ENCODE results near the gene DPYSL3.

Gene DPYSL3

DNA sequence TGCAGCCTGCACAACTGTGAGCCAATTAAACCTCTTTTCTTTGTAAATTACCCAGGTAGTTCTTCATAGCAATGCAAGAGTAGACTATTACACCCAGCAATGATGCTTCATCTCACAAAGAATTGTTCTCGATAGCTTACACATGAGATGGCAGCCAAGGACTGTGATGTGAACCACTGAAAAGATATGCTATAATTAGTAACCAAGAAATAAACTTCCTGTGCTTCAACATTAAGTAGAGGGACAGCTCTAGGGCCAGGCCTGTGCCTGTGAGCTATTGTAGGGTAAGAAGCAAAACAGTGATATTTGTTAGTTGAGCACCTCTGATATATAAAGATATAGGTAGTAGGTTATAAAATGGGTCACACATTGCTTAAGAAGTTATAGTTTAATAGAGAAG is 41.8 kb upstream of the DPYSL3 start:
- no peak for TF ChIP-seq CTCF (IDR thresholded peaks at IDR 0.05; ENCODE audit: low read depth, low read length)
- no peak for DNase-seq (ENCODE audit: extremely low read depth, low read depth)

DNA sequence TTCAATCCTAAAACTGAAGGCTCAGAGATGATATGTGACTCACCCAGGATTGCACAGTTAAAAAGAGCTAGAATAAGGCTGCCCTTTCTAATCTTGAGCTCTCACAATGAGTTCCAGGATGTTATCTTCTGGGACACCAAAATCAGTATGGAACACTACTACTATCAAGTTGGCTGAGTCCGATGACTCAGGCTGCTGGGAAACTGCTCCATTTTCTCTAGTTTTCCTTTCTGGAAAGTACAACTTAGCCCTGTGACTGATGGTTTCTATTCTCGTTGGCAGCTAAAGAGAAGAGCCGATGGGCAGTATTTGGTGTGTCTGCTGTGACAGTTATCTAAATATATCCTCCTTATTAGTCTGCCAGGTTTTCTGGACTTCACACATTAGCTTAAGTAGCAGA is 37.9 kb upstream of the DPYSL3 start:
- no peak for DNase-seq (ENCODE audit: extremely low read depth, low read depth)
- no peak for TF ChIP-seq CTCF (IDR thresholded peaks at IDR 0.05; ENCODE audit: low read depth, low read length)

DNA sequence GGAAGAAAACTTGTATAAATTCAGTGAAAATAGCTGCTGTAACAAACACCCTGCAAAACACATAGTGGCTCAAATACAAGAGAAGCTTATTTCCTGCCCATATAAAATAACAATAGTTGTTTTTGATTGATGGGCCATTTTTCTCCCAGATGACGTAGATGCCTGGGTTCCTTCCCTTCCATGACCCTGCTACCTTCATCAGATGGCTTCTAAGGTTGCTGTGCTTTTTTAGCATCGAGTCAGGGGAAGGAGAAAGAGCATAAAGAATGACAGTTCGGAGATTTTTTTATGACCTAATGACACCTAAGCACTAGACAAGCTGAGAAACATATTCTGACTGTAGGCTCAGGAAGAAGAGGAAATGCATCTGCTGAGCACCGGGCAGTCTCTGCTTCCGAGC is 34.7 kb upstream of the DPYSL3 start:
- TF ChIP-seq CTCF (IDR thresholded peaks at IDR 0.05; ENCODE audit: low read depth, low read length) = no peak
- no peak for DNase-seq (ENCODE audit: extremely low read depth, low read depth)

DNA sequence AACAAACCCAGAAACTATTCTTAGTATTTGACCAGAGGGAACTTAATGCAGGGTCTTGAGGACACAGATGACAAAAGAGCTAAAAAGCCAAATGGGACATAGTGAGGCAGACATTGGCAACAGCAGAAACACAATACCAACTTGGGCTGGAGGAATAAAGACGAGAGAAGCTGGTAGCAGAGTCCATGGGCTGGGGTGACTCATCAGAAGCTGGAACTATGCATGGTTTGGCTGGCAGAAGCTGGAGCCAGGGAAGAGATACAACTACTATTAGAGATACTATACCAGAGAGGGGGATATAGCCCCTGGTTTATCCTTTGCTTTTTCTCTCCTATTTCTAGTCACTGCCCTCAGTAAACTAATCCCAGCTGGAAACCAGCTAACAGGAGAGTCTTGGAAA is 29.2 kb upstream of the DPYSL3 start:
- TF ChIP-seq CTCF (IDR thresholded peaks at IDR 0.05; ENCODE audit: low read depth, low read length) = no peak
- DNase-seq (ENCODE audit: extremely low read depth, low read depth) = no peak

DNA sequence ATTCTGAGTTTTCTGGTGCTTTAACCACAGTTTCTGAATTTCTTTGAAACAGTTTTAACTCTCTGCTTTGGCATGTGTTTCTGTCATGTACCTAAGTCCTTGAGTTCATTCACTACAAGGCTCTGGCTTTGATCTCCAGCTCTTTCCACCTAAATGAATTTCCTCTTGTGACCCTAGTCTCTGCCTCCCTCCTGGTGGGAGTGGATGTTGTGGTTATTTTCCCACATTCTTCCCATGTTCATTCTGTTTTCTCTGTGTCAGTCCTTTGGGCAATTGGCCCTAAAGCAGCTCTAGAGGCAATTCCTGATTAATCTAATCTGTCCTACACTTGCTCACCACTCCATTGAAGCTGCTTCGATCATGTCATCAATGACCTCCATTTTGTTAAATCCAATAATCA is 28.4 kb upstream of the DPYSL3 start:
- no peak for TF ChIP-seq CTCF (IDR thresholded peaks at IDR 0.05; ENCODE audit: low read depth, low read length)
- no peak for DNase-seq (ENCODE audit: extremely low read depth, low read depth)

GRCh38 chr5:147534172-147534951 is 24.5 kb upstream of the DPYSL3 start:
- no peak for TF ChIP-seq CTCF (IDR thresholded peaks at IDR 0.05; ENCODE audit: low read depth, low read length)
- DNase-seq (ENCODE audit: extremely low read depth, low read depth) = no peak

DNA sequence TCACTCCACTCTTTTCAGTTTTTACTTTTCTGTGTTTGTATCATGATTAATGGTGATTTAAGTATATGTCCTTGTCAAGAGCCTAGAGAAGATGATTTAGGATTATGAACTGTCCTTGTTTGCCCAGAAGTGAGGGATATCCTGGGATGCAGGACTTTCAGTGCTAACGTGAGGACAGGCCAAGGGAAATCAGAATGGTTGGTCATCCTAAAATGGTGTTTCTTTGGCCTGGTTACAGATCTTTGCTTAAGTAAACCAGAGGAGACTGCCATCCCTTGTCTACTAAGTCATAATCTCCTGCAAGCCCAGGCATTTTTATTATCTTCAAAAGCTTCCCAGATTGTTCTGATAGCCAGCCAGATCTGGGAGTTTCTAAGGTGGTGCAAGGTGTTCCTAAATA is 22.3 kb upstream of the DPYSL3 start:
- no peak for DNase-seq (ENCODE audit: extremely low read depth, low read depth)
- TF ChIP-seq CTCF (IDR thresholded peaks at IDR 0.05; ENCODE audit: low read depth, low read length) = no peak

Measured in AG09319 (cell line).